ENCODE data around the gene PTPRG.

Gene PTPRG

GRCh38 chr3:62153231-62153630 lies 591.9 kb downstream of the PTPRG start:
- DNase-seq (ENCODE audit: low spot score): no peak

- DNase-seq (ENCODE audit: low spot score): no peak
Measured at GRCh38 chr3:62154457-62155148, 593.2 kb downstream of the PTPRG start.

GRCh38 chr3:62159056-62159708 lies 597.8 kb downstream of the PTPRG start:
- DNase-seq (ENCODE audit: low spot score): no peak

- no peak for DNase-seq (ENCODE audit: low spot score)
Measured at GRCh38 chr3:62159709-62160092, 598.3 kb downstream of the PTPRG start.

- DNase-seq (ENCODE audit: low spot score): no peak
Measured at GRCh38 chr3:62161371-62161770, 600.0 kb downstream of the PTPRG start.

- DNase-seq (ENCODE audit: low spot score): no peak
Measured at GRCh38 chr3:62164196-62164595, 602.8 kb downstream of the PTPRG start.

- no peak for DNase-seq (ENCODE audit: low spot score)
Measured at GRCh38 chr3:62164746-62165145, 603.4 kb downstream of the PTPRG start.

GRCh38 chr3:62167566-62168262 lies 606.3 kb downstream of the PTPRG start:
- DNase-seq (ENCODE audit: low spot score): no peak

- DNase-seq (ENCODE audit: low spot score): no peak
Measured at GRCh38 chr3:62168356-62168755, 607.0 kb downstream of the PTPRG start.

GRCh38 chr3:62169906-62170660 lies 608.7 kb downstream of the PTPRG start:
- DNase-seq (ENCODE audit: low spot score): no peak

- no peak for DNase-seq (ENCODE audit: low spot score)
Measured at GRCh38 chr3:62171789-62172188, 610.4 kb downstream of the PTPRG start.

GRCh38 chr3:62172199-62172598 lies 610.8 kb downstream of the PTPRG start:
- no peak for DNase-seq (ENCODE audit: low spot score)

- DNase-seq (ENCODE audit: low spot score): no peak
Measured at GRCh38 chr3:62173939-62174515, 612.7 kb downstream of the PTPRG start.

GRCh38 chr3:62175161-62175560 lies 613.8 kb downstream of the PTPRG start:
- DNase-seq (ENCODE audit: low spot score): no peak

GRCh38 chr3:62178032-62178431 lies 616.7 kb downstream of the PTPRG start:
- no peak for DNase-seq (ENCODE audit: low spot score)

GRCh38 chr3:62178739-62179600 lies 617.6 kb downstream of the PTPRG start:
- no peak for DNase-seq (ENCODE audit: low spot score)

GRCh38 chr3:62180514-62180913 lies 619.1 kb downstream of the PTPRG start:
- no peak for DNase-seq (ENCODE audit: low spot score)

GRCh38 chr3:62183087-62183486 lies 621.7 kb downstream of the PTPRG start:
- DNase-seq (ENCODE audit: low spot score): no peak

GRCh38 chr3:62183969-62184368 lies 622.6 kb downstream of the PTPRG start:
- DNase-seq (ENCODE audit: low spot score): no peak

GRCh38 chr3:62184559-62184958 lies 623.2 kb downstream of the PTPRG start:
- DNase-seq (ENCODE audit: low spot score): no peak

- no peak for DNase-seq (ENCODE audit: low spot score)
Measured at GRCh38 chr3:62187022-62187431, 625.7 kb downstream of the PTPRG start.

Data from hematopoietic multipotent progenitor cell treated with erythropoietin and hydrocortisone succinate and interleukin-3 and kit ligand, for 17 days (in vitro differentiated cells).